Bronchial epithelial cell (primary cell): ENCODE measurements around the gene FRMD4A. TPM values are rescaled to one million over a fixed set of nuclear protein-coding genes. Genes with fewer than 3 reads are reported as not detected.

Source experiments
- DNase-seq: peaks from one replicate; pipeline ENCODE4 v3.0.0-alpha.2; 2010; ENCODE audit warnings: low read depth
- FAIRE-seq: peaks from 2 replicates; lab custom pipeline; 2011; peaks lifted over from hg19 to GRCh38; lab: Jason Lieb, UNC
- H3K27me3 ChIP-seq: 2 replicates; pipeline ENCODE4 v1.5.1; 2011; ENCODE audit warnings: low read length; ENCODE audit not compliant: control insufficient read depth, insufficient read depth
- H3K36me3 ChIP-seq: 2 replicates; pipeline ENCODE4 v1.5.1; 2011; ENCODE audit warnings: low read length; ENCODE audit not compliant: control insufficient read depth, insufficient read depth
- H3K4me3 ChIP-seq: 2 replicates; pipeline ENCODE4 v1.5.1; 2011; ENCODE audit warnings: mild to moderate bottlenecking, low read depth, low read length, control low read depth
- CTCF ChIP-seq: IDR thresholded peaks from 2 replicates; pipeline ENCODE4 v1.5.1; 2011; ENCODE audit warnings: mild to moderate bottlenecking, moderate library complexity, low read length, control low read depth, inconsistent platforms; ENCODE audit not compliant: insufficient read depth, severe bottlenecking
- total RNA-seq: library from RNA; depleted of rRNA; stranded (reverse); fragments of >200 nt; gene quantifications from 2 replicates; pipeline ENCODE4 v1.2.1, GENCODE V29; 2014

The FRMD4A gene
- total RNA-seq, 1 donor from 2014 or later = 3.2 TPM

DNA sequence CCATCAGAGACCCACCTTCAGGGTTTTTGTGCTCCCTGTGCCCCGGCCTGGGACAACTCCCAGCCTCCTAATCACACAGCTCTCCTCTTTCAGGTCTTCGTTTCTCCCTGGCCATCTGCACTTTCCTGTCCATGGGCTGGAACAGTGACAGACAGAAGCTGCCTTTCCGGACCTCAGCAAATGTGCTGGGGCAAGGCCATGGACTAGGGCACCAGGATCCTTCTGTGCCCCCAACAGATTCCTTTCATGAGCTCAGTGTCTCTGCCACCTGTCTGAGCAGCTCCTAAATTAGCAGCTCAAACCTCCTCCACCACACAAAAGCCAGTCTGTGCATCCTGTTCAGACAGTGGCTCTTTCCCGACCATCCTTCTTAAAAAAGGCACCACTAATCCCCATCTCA lies 41.9 kb upstream of the FRMD4A start:
- Histone ChIP-seq H3K36me3 (no peaks in the 10 kb centered on the region), H3K27me3 (no peaks in the 10 kb centered on the region), H3K4me3 (no peak overlapping the region)
- no peak for TF ChIP-seq CTCF
- no peak for DNase-seq
- no peak for FAIRE-seq

DNA sequence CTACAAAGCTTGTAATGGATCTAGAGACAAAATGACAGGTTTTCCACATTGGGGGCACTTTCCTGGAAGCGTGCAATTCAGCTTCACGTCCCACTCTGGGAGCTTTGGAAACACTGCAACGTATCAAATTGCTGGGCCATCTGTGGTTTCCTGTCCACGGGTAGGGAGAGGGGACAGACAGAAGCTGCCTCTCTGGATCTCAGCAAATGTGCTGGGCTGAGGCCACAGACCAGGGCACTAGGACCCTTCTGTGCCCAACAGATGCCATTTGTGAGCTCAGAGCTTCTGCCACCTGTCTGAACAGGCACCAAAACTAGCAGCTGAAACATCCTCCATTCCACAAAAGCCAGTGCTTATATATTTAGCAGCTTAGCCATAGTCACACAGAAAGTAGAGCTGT lies 40.9 kb upstream of the FRMD4A start:
- FAIRE-seq = no peak
- H3K36me3 ChIP-seq = no peaks in the 10 kb centered on the region
- no peak for TF ChIP-seq CTCF
- DNase-seq = no peak
- H3K4me3 ChIP-seq = no peak overlapping the region
- H3K27me3 ChIP-seq = no peaks in the 10 kb centered on the region

DNA sequence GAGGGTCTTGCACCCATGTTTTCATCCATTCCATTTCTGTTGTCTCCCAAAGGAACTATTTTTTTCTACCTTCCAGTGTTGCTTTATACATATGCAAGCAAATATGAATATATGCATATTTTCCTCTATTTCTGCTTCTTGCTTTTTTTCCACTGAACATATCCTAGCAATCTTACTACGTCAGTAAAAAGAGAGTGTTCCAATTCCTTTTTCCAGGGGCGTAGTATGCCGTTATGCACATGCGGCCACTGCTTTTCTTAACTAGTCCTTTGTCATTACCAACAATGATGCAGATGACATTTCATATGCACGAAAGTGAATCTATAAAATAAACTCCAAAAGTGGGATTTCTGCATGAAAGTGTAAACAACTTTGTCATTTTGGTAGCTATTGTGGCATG lies 40.2 kb upstream of the FRMD4A start:
- Histone ChIP-seq H3K27me3 (no peaks in the 10 kb centered on the region), H3K4me3 (no peak overlapping the region), H3K36me3 (no peaks in the 10 kb centered on the region)
- TF ChIP-seq CTCF = no peak
- DNase-seq = no peak
- no peak for FAIRE-seq

GRCh38 chr10:14369906-14370305 lies 39.2 kb upstream of the FRMD4A start:
- TF ChIP-seq CTCF = no peak

GRCh38 chr10:14366760-14367159 lies 36.0 kb upstream of the FRMD4A start:
- FAIRE-seq = no peak
- Histone ChIP-seq H3K4me3 (no peak overlapping the region), H3K36me3 (no peaks in the 10 kb centered on the region), H3K27me3 (no peaks in the 10 kb centered on the region)
- no peak for TF ChIP-seq CTCF
- no peak for DNase-seq

More at GRCh38 chr10:14369906-14370305, 39.2 kb upstream of the FRMD4A start:
- Histone ChIP-seq H3K27me3 (no peaks in the 10 kb centered on the region), H3K36me3 (no peaks in the 10 kb centered on the region), H3K4me3 (no peak overlapping the region)
- DNase-seq = no peak
- no peak for FAIRE-seq

GRCh38 chr10:14365266-14365665 lies 34.5 kb upstream of the FRMD4A start:
- no peak for DNase-seq
- TF ChIP-seq CTCF = no peak
- no peak overlapping the region for H3K4me3 ChIP-seq
- H3K27me3 ChIP-seq = no peaks in the 10 kb centered on the region
- FAIRE-seq = no peak
- H3K36me3 ChIP-seq = no peaks in the 10 kb centered on the region
